ENCODE measurements around the gene SERPING1. TPM values are rescaled to one million over a fixed set of nuclear protein-coding genes. Genes with fewer than 3 reads are reported as not detected.

The SERPING1 gene
- 100 to 1,000 TPM in 3 of 4 donors, 10 to 100 TPM in 1; 39.3 to 742 (median 362) TPM for total RNA-seq

DNA sequence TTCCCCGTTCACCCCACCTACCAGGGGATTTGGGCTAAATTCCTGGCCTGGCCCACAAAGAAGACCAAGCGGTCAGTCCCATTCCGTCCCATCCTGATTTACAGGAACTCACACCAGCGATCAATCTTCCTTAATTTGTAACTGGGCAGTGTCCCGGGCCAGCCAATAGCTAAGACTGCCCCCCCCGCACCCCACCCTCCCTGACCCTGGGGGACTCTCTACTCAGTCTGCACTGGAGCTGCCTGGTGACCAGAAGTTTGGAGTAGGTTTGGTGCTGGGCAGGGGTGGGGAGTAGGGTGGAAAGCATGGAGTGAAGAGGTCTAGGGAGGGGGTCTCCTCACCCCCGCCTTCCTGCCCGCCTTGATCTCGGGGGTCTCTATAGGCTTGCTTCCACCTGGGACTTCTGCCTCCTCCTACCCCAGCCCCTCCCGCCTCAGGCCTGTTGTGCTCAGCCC is at the start of gene SERPING1:
SERPING1 (plus strand) TSS at position 225 of the 455 bp plus-strand sequence. CDS start 586 bp downstream, outside the sequence.
- peaks cover 0 to 4% of the 10 kb centered on the region in 2 donors for H3K4me1 ChIP-seq
- H3K4me3 ChIP-seq: peak within 1 kb of the TSS; percentile 73 to 84
- H3K27me3 ChIP-seq: no peaks in the 10 kb centered on the region
- H3K36me3 ChIP-seq: no peaks in the 10 kb centered on the region
- intact Hi-C loops (cut with DNase I; ENCODE audit: low total_unique reads): loop anchor here (10.0 kb wide), 1 partner anchor 47 kb away; the partner anchor contains the start of gene YPEL4
- no peaks in the 10 kb centered on the region for H3K9me3 ChIP-seq
- TF ChIP-seq, protein P1, sequence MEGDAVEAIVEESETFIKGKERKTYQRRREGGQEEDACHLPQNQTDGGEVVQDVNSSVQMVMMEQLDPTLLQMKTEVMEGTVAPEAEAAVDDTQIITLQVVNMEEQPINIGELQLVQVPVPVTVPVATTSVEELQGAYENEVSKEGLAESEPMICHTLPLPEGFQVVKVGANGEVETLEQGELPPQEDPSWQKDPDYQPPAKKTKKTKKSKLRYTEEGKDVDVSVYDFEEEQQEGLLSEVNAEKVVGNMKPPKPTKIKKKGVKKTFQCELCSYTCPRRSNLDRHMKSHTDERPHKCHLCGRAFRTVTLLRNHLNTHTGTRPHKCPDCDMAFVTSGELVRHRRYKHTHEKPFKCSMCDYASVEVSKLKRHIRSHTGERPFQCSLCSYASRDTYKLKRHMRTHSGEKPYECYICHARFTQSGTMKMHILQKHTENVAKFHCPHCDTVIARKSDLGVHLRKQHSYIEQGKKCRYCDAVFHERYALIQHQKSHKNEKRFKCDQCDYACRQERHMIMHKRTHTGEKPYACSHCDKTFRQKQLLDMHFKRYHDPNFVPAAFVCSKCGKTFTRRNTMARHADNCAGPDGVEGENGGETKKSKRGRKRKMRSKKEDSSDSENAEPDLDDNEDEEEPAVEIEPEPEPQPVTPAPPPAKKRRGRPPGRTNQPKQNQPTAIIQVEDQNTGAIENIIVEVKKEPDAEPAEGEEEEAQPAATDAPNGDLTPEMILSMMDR (IDR thresholded peaks at IDR 0.05): no peak
- TF ChIP-seq POLR2A (IDR thresholded peaks at IDR 0.05): no peak
- H3K27ac ChIP-seq: peak within 1 kb of the TSS; percentile 99
- DNase-seq: peak; percentile 84 to 91

DNA sequence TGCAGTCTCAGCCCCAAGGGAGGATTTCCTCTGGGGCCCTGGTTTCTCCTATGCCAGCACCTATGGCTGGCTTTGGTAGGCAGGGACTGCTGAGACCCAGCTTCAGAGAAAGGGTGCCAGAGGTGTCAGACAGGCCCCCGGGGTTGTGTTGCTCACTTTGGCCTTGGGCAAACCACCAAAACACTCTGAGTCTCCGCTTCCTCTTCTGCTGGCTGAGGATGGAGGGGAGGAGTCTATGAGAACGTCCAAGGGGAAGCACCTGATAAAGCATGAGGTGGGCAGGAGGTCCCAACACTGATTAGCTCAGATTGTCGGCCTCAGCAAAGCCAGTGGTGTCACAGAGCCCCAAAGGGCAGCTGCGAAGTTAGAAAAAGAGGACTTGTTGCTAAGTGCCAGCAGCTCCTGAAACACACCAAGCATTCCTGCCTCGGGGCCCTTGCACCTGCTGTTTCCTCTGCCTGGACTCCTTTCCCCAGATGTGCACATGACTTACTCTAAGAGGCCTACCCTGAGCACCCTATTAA is 49.6 kb upstream of the SERPING1 start:
- Histone ChIP-seq H3K27ac (no peak overlapping the region), H3K4me3 (no peak overlapping the region), H3K27me3 (no peaks in the 10 kb centered on the region), H3K36me3 (no peaks in the 10 kb centered on the region), H3K9me3 (no peaks in the 10 kb centered on the region), H3K4me1 (no peaks in the 10 kb centered on the region)
- no peak for DNase-seq
- no peak for TF ChIP-seq POLR2A (IDR thresholded peaks at IDR 0.05)
- TF ChIP-seq, protein P1 (IDR thresholded peaks at IDR 0.05): no peak
- intact Hi-C loops (cut with DNase I; ENCODE audit: low total_unique reads): no loop called here

DNA sequence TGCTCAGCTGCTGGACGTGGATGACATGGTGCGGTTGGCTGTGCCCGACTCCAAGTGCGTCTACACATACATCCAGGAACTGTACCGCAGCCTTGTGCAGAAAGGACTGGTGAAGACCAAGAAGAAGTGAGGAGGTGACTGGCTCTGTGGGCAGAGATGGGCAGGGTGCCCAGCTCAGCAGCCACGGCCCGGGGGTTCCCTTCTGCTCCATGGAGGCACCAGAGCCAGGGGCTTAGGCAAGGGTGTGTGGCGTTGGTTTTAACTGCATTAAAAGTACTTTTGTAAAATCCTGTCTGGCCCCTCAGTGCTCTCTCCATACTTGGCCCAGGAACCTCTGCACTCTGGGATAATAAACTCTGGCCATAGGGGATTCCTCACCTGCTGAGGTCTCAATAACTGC is 47.5 kb upstream of the SERPING1 start:
- TF ChIP-seq, protein P1 (IDR thresholded peaks at IDR 0.05): no peak
- no peak for TF ChIP-seq POLR2A (IDR thresholded peaks at IDR 0.05)
- Histone ChIP-seq H3K36me3 (no peaks in the 10 kb centered on the region), H3K27me3 (no peaks in the 10 kb centered on the region), H3K4me1 (no peaks in the 10 kb centered on the region), H3K27ac (no peak overlapping the region), H3K4me3 (no peak overlapping the region), H3K9me3 (no peaks in the 10 kb centered on the region)
- intact Hi-C loops (cut with DNase I; ENCODE audit: low total_unique reads): no loop called here
- DNase-seq: no peak

DNA sequence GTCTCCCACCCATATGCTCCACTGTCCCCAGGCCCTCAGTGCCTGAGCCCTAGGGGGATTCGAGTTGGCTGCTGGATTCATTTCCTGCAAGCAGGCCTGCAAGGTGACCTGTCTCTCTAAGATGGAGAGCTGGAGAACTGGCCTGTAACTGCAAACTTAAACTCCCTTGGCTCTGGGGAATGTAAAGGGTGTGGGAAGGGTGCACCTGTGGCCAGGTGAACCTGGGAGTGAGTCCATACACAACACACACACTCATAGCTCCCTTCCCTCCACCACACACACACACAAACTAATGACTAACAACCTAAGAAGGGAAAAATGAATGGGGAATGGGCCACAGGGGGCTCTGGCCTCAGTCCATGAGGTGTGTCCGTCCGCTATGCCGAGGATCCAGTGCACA is 45.5 kb upstream of the SERPING1 start:
- Histone ChIP-seq H3K4me3 (no peak overlapping the region), H3K27ac (no peak overlapping the region), H3K4me1 (no peaks in the 10 kb centered on the region), H3K27me3 (no peaks in the 10 kb centered on the region), H3K36me3 (no peaks in the 10 kb centered on the region), H3K9me3 (no peaks in the 10 kb centered on the region)
- intact Hi-C loops (cut with DNase I; ENCODE audit: low total_unique reads): no loop called here
- no peak for TF ChIP-seq POLR2A (IDR thresholded peaks at IDR 0.05)
- TF ChIP-seq, protein P1 (IDR thresholded peaks at IDR 0.05): no peak
- no peak for DNase-seq

DNA sequence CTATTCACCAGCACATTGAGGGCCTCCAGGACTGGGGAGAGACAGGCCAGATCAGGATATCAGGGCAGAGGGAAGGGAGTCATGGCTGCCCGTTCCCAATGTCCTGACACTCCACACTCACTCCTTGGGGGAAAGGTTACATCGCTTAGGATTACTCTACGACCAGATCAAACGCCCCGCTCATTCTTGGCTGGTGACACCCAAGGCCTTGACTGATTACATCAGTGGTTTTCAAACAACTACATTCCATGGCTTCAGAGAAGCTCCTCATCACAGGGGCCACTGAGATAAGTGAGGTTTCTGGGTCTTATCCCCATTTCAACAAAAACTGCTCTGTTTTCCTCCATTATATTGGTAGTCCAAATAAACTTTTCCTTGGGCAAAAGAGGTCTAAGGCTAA is 45.0 kb upstream of the SERPING1 start:
- no peaks in the 10 kb centered on the region for H3K9me3 ChIP-seq
- intact Hi-C loops (cut with DNase I; ENCODE audit: low total_unique reads): no loop called here
- no peak overlapping the region for H3K4me3 ChIP-seq
- H3K36me3 ChIP-seq: no peaks in the 10 kb centered on the region
- DNase-seq: no peak
- H3K4me1 ChIP-seq: no peaks in the 10 kb centered on the region
- H3K27me3 ChIP-seq: no peaks in the 10 kb centered on the region
- TF ChIP-seq, protein P1 (IDR thresholded peaks at IDR 0.05): no peak
- no peak for TF ChIP-seq POLR2A (IDR thresholded peaks at IDR 0.05)
- H3K27ac ChIP-seq: no peak overlapping the region

Data from uterus (tissue), 4 donors.